Choroid plexus epithelial cell (primary cell): ENCODE measurements around the gene FUT2.

Source experiments
- DNase-seq: peaks from one replicate; pipeline ENCODE4 v3.0.0-alpha.2; 2010; ENCODE audit warnings: low read depth
- H3K4me3 ChIP-seq: 2 replicates; pipeline ENCODE4 v1.5.1; 2011; ENCODE audit warnings: low read depth, mild to moderate bottlenecking, control low read depth, low read length, moderate library complexity
- TF ChIP-seq, protein P1 (sequence below): conservative IDR thresholded peaks from 2 replicates; pipeline ENCODE4 v1.5.1; 2011; ENCODE audit warnings: low read depth, mild to moderate bottlenecking, control low read depth, inconsistent platforms, low read length, moderate library complexity

FUT2 gene

DNA sequence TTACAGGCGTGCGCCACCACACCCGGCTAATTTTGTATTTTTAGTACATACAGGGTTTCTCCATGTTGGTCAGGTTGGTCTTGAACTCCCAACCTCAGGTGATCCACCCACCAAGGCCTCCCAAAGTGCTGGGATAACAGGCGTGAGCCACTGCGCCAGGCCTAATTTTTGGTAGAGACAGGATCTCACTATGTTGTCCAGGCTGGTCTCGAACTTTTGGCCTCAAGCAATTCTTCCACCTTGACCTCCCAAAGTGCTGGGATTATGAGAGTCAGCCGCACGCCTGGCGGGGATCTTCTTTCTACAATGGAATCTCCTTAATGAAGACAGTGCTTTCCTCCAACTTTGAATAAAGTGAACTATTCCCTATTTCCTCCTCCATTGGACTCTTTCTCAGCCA lies 38.9 kb downstream of the FUT2 start:
- no peak for DNase-seq
- TF ChIP-seq, protein P1, sequence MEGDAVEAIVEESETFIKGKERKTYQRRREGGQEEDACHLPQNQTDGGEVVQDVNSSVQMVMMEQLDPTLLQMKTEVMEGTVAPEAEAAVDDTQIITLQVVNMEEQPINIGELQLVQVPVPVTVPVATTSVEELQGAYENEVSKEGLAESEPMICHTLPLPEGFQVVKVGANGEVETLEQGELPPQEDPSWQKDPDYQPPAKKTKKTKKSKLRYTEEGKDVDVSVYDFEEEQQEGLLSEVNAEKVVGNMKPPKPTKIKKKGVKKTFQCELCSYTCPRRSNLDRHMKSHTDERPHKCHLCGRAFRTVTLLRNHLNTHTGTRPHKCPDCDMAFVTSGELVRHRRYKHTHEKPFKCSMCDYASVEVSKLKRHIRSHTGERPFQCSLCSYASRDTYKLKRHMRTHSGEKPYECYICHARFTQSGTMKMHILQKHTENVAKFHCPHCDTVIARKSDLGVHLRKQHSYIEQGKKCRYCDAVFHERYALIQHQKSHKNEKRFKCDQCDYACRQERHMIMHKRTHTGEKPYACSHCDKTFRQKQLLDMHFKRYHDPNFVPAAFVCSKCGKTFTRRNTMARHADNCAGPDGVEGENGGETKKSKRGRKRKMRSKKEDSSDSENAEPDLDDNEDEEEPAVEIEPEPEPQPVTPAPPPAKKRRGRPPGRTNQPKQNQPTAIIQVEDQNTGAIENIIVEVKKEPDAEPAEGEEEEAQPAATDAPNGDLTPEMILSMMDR = no peak
- no peak overlapping the region for H3K4me3 ChIP-seq

DNA sequence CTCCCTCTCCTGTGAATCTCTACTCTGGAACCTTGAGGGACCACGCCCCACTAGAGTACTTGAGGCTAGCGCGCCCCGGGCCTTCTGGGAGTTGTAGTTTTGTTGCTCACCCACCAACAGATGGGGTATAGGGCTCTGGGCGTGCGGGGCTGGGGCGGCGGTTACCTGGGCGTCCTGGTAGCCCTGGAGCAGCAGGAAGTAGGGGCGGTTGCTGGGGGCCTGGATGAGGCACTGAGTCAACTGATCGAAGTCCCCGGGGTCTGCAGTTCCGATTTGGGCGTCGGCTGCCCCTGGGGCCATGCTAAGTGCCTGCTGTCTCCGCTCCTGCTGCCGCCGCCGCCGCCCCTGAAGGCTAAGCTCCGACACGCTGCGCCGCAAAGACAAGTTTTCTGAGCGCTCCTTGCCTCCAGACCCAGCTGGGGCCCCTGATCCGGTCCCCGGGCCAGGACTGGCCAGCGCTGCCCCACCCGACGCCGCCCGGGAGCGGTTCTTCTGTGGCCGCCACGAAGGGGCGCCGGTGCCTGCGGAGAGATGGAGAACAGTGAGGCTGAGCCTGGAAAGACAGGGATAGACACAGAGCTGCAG lies 39.4 kb downstream of the FUT2 start:
- peak; percentile 50 for DNase-seq
- TF ChIP-seq, protein P1 = no peak
- peak overlapping the region; percentile 48 for H3K4me3 ChIP-seq

DNA sequence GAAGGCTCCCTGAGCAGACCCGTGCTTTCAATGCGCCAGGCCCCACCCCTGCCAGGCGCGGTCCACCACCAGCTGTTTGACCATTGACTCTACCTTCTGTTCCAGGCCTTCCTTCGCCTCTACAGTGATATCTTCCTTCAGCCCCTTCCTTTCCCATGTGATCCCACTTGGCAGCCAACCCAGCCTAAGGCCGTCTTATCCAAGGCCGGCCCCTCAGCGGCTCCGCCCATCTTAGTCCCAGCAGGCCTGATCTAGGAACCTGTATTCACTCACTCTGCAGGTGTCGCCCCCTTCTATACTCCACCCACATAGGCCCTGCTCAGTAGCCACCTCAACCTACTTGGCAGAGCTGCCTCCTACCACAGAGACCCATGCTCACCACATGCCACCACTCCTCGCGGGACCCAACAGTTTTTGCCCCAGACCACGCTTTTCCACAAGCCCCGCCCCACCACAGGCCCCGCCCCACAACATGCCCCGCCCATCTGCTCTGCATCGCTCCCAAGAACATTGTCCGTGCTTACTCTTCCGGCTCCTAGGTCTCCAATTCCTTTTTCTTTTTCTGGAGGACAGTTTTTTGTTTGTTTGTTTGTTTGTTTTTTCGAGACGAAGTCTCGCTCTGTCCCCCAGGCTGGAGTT lies 41.7 kb downstream of the FUT2 start:
- no peak overlapping the region for H3K4me3 ChIP-seq

DNA sequence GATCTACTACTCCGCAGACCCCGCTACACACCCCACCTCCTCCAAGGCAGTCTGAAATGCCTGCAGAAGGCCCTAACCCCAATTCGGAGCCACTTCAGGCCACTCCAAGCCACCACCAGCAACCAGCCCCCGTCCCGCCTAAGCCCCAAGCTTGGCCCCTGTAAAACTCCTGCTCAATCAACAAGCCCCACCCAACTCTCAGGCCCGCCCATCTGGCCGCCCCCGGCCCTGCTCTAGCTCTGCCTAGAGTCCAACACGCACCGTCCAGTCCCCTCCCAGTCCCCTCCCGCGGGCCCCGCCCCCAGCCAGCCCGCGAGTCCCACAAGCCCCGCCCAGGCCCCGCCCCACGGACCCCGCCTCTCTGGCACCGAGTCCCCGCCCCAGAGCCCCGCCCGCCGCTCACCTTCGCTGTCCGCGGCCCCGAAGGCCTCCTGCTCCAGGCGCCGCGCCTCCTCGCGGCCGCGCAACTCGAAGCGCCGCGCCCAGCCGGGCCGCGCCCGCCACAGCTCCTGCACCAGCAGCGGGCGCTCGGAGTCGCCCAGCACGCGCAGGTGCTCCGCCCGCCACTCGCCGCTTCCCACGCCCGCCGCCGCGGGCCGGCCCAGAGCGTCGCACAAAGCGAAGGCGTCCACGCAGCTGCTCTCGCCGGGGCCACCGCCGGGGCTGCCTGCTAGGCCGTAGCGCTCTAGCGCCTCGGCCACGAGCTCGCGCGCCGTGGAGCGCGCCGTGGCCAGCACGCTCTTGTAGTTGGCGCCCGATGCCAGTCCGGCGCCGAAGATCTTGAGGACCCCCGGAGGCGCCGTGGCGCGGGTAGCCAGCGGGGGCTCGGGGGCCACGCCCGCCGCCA lies 43.0 kb downstream of the FUT2 start:
- peak; percentile 82 for DNase-seq
- H3K4me3 ChIP-seq = peak overlapping the region; percentile 40
- TF ChIP-seq, protein P1 = peak; percentile 3

More for the DNA sequence above, 41.7 kb downstream of the FUT2 start:
- no peak for DNase-seq
- TF ChIP-seq, protein P1 = no peak

DNA sequence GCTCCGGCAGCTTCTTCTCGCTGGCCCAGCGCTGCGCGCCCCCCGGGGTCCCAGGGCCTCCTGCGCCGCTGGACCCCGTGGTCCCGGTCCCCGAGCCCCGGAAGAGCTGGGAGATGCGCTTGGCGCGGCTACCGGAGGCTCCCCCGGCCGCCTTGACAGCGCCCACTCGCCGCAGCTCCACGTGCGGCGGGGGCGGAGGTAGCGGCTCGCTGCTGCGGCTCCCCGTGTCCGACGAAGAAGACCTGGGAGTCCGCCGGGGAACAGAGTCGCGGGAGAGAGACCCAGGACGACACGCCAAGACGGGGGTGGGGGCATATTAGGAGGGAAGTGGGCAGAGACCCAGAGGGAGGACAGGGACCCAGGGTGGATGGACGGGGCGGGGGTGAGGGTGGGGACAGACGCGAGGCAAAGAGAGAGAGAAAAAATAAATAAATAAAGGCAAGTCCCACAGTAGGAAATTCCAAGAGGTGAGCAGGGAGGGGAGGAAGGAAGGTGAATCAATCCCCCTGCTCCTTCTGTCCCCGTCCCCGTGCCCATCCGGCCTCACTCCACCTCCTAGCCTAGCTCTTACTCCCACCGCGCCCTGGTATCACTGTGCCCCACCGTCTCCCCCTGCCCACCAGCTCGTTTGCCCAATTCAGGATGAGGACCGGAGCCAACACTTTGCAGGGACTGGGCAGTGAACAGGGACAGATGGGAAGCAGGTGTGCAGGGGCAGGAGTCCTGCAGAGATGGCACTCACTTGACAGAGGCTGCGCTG lies 43.8 kb downstream of the FUT2 start:
- H3K4me3 ChIP-seq = no peak overlapping the region
- DNase-seq = no peak
- TF ChIP-seq, protein P1 = no peak

DNA sequence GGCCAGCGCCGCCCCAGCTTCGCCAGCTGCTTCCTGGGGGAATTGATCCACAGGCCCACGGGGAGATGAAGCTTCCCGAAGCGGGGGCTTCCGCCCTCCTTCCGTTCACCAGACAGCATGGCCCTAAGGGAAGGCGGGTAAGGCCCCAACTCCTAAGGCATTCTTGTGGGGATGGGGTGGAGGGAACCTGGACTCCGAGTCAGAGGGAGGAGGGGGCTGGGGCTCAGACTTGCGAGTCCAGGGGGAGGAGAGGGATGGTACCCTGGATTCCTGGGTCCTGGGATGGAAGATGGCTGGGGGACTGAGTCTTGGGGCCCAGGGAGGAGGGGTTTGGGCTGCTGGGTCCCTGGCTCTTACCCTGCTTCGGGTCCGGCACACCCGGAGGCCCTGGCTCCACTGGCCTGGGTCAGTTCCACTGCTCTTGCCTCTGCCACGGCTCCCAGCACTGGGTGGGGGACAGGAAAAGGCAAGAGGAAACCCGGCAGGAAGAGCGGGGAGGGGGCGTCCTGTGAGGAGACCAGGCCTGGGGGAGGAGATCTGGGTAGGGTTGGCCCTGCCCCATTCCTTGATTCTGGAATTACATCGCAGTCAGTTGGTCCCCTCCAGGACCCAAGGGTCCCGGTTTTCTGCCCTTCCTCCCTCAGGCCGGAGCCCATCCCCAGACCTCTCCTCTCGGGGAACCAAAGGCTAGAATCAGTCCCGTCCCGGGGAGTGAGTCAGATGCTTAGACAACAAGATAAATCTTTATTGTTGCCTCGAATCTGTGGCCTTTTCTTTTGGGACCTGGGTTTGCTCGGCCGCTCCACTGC lies 44.6 kb downstream of the FUT2 start, which contains the start of gene RASIP1:
Gene RASIP1 (minus strand): TSS at position 447 of the 809 bp plus-strand sequence. CDS start 328 bp downstream, at position 119.
- DNase-seq = no peak
- TF ChIP-seq, protein P1 = no peak
- H3K4me3 ChIP-seq = no peak within 1 kb of the TSS
